DMS79 treated with DMSO at 0.1 percent for 48 hours (cell line): Measurements from ENCODE around the gene ZYX.

Experiments
- DNase-seq: peaks from one replicate; lab custom pipeline; 2025; lab: John Stamatoyannopoulos, UW

The ZYX gene

GRCh38 chr7:143362131-143363015, 18.8 kb upstream of the ZYX start, which contains the start of gene FAM131B:
Gene FAM131B (minus strand): TSS chr7:143362713. CDS start chr7:143362603, 110 bp downstream.
- no peak for DNase-seq

- DNase-seq: no peak
Measured at GRCh38 chr7:143363016-143363937, 17.9 kb upstream of the ZYX start.

- no peak for DNase-seq
Measured at GRCh38 chr7:143367972-143368371, 13.2 kb upstream of the ZYX start.

GRCh38 chr7:143368387-143368786, 12.8 kb upstream of the ZYX start:
- no peak for DNase-seq

- DNase-seq: no peak
Measured at GRCh38 chr7:143369678-143370651, 11.2 kb upstream of the ZYX start.

GRCh38 chr7:143372070-143372469, 9.1 kb upstream of the ZYX start:
- DNase-seq: no peak

GRCh38 chr7:143373255-143373794, 7.8 kb upstream of the ZYX start:
- DNase-seq: no peak

- no peak for DNase-seq
Measured at GRCh38 chr7:143374561-143374960, 6.6 kb upstream of the ZYX start.

GRCh38 chr7:143375298-143376034, 5.7 kb upstream of the ZYX start:
- no peak for DNase-seq

GRCh38 chr7:143376396-143376795, 4.7 kb upstream of the ZYX start:
- no peak for DNase-seq

- DNase-seq: no peak
Measured at GRCh38 chr7:143379611-143380259, 1.4 kb upstream of the ZYX start.

GRCh38 chr7:143380260-143380645, 892 bp upstream of the ZYX start:
- DNase-seq: peak; percentile 71

GRCh38 chr7:143381427-143382125, 431 bp downstream of the ZYX start:
- peak; percentile 14 for DNase-seq

- no peak for DNase-seq
Measured at GRCh38 chr7:143382126-143382790, 1.1 kb downstream of the ZYX start.

GRCh38 chr7:143382791-143383641, 1.9 kb downstream of the ZYX start:
- DNase-seq: no peak

- no peak for DNase-seq
Measured at GRCh38 chr7:143383642-143383957, 2.5 kb downstream of the ZYX start.

- peak; percentile 47 for DNase-seq
Measured at GRCh38 chr7:143384148-143384547, 3.0 kb downstream of the ZYX start.
